ENCODE results near the gene PPP1R8.

PPP1R8 gene

GRCh38 chr1:27894521-27894920 lies 63.9 kb downstream of the PPP1R8 start:
- DNase-seq (ENCODE audit: low read depth), result no peak

All from activated T-cell treated with anti-CD3 and anti-CD28 coated beads for 1 hour (primary cell).